Panc1 (cell line): Measurements from ENCODE around the gene PELI2. TPM values are rescaled to one million over a fixed set of nuclear protein-coding genes. Genes with fewer than 3 reads are reported as not detected.

Source experiments
- ATAC-seq: fragments of 200-7000 bp; cut with Tn5 transposase; 2 replicates; pipeline ENCODE4 v1.9.1; 2020; ENCODE audit warnings: mild to moderate bottlenecking, moderate library complexity
- BruUV-seq: library from RNA; stranded (reverse); fragments of 400-500 nt; replicated peaks from 2 replicates; lab custom pipeline; 2021; lab: Mats Ljungman, UMichigan
- CTCF ChIA-PET: fragments of 300-600 bp; sonication (Branson Sonifier 250); formaldehyde crosslinking; loops from one replicate; lab custom pipeline; 2022; ENCODE audit warnings: antibody characterized with exemption; lab: Charles Lee
- POLR2A ChIA-PET: fragments of 300-600 bp; sonication (Branson Sonifier 250); formaldehyde crosslinking; loops from one replicate; lab custom pipeline; 2022; ENCODE audit warnings: antibody characterized with exemption; lab: Charles Lee
- DNase-seq: peaks from one replicate; pipeline ENCODE4 v3.0.0-alpha.2; 2010; ENCODE audit warnings: low read depth, low spot score
- H3K27ac ChIP-seq: 2 replicates; pipeline ENCODE4 v1.5.1; 2011; ENCODE audit warnings: mild to moderate bottlenecking, low read length, inconsistent platforms
- H3K27me3 ChIP-seq: fragments of 200-500 bp; sonication (Bioruptor generic); 2 replicates; pipeline ENCODE4 v1.6.0; 2014; ENCODE audit warnings: low read length, inconsistent platforms; ENCODE audit not compliant: control insufficient read depth, insufficient read depth
- H3K36me3 ChIP-seq: fragments of 200-500 bp; sonication (Bioruptor generic); 2 replicates; pipeline ENCODE4 v1.5.1; 2014; ENCODE audit warnings: inconsistent platforms, mild to moderate bottlenecking, low read length, moderate library complexity; ENCODE audit not compliant: control insufficient read depth, insufficient read depth
- H3K4me1 ChIP-seq: 2 replicates; pipeline ENCODE4 v1.5.1; 2011; ENCODE audit warnings: inconsistent platforms, mild to moderate bottlenecking, low read length, moderate library complexity; ENCODE audit not compliant: control insufficient read depth, insufficient read depth
- H3K4me3 ChIP-seq, 2 experiments: 2 replicates each; pipeline ENCODE4 v1.5.1; 2011 to 2012; ENCODE audit warnings: low read depth in 2 of 2, low read length in 2 of 2, mild to moderate bottlenecking in 2 of 2, inconsistent platforms in 1 of 2, moderate library complexity in 1 of 2
- H3K9me3 ChIP-seq: fragments of 200-500 bp; sonication (Bioruptor generic); 2 replicates; pipeline ENCODE4 v1.5.1; 2014; ENCODE audit warnings: low read depth, mild to moderate bottlenecking, inconsistent platforms, low read length, moderate library complexity; ENCODE audit not compliant: control insufficient read depth, insufficient read depth
- CTCF ChIP-seq: fragments of 450-650 bp; IDR thresholded peaks from 2 replicates; pipeline ENCODE4 v1.5.1; 2017; ENCODE audit warnings: mild to moderate bottlenecking
- POLR2AphosphoS5 ChIP-seq: IDR thresholded peaks from 2 replicates; pipeline ENCODE4 v1.6.1; 2012; ENCODE audit warnings: mild to moderate bottlenecking, low read depth, low read length, moderate library complexity
- REST ChIP-seq, 2 experiments: IDR thresholded peaks; 2 replicates each; pipeline ENCODE4 v1.6.1; 2011 to 2012; ENCODE audit warnings: low read depth in 2 of 2, control low read depth in 1 of 2, low read length in 1 of 2, mild to moderate bottlenecking in 1 of 2, moderate library complexity in 1 of 2; ENCODE audit not compliant: insufficient read depth in 1 of 2
- SIN3A ChIP-seq: IDR thresholded peaks from 2 replicates; pipeline ENCODE4 v1.6.1; 2012; ENCODE audit warnings: low read depth, mild to moderate bottlenecking, low read length, moderate library complexity, borderline replicate concordance; ENCODE audit not compliant: insufficient read depth
- TCF7L2 ChIP-seq: IDR thresholded peaks from 2 replicates; pipeline ENCODE4 v1.6.1; 2011; ENCODE audit warnings: mild to moderate bottlenecking, low read depth, low read length, inconsistent platforms
- in situ Hi-C: cut with HindIII; loops from 2 replicates; pipeline ENCODE4 v1.10.0; 2016; ENCODE audit warnings: low sequenced_read_pairs, low pct_unique_long_range_greater_than_20kb
- intact Hi-C: fragments of 100-400 bp; cut with micrococcal nuclease; formaldehyde crosslinking; loops from one replicate; pipeline ENCODE4 v1.10.0; 2022; ENCODE audit not compliant: unreplicated experiment
- total RNA-seq: library from RNA; stranded (reverse); gene quantifications from one replicate; pipeline ENCODE4 v1.2.1, GENCODE V29; 2021; ENCODE audit not compliant: unreplicated experiment

Gene PELI2
- total RNA-seq, 1 experiment from 2014 or later: 0.28 TPM

- Histone ChIP-seq H3K27ac (no peak overlapping the region), H3K4me3 (no peak overlapping the region), H3K27me3 (no peaks in the 10 kb centered on the region), H3K9me3 (no peaks in the 10 kb centered on the region), H3K4me1 (no peaks in the 10 kb centered on the region), H3K36me3 (no peaks in the 10 kb centered on the region)
- BruUV-seq: no TSS peak
- DNase-seq (no peak), ATAC-seq (no peak)
- in situ Hi-C loops (no loop called here), intact Hi-C loops (no loop called here)
- no peak for TF ChIP-seq TCF7L2
- no peak for TF ChIP-seq REST (IDR thresholded peaks at IDR 0.05; ENCODE audit: insufficient read depth in 1 of 2, low read depth in 2 of 2, low read length in 1 of 2)
- TF ChIP-seq CTCF: no peak
- TF ChIP-seq SIN3A: no peak
- no peak for TF ChIP-seq POLR2AphosphoS5
- POLR2A ChIA-PET: no interaction called here
- CTCF ChIA-PET: no interaction called here
Observed at GRCh38 chr14:56290195-56290594, 172.0 kb downstream of the PELI2 start.

GRCh38 chr14:56292970-56293369 lies 174.8 kb downstream of the PELI2 start:
- TF ChIP-seq POLR2AphosphoS5 (no peak), SIN3A (no peak), TCF7L2 (no peak), REST (IDR thresholded peaks at IDR 0.05; ENCODE audit: insufficient read depth in 1 of 2, low read depth in 2 of 2, low read length in 1 of 2) (no peak), CTCF (no peak)
- POLR2A ChIA-PET: no interaction called here
- Histone ChIP-seq H3K4me1 (no peaks in the 10 kb centered on the region), H3K27ac (no peak overlapping the region), H3K9me3 (no peaks in the 10 kb centered on the region), H3K36me3 (no peaks in the 10 kb centered on the region), H3K27me3 (no peaks in the 10 kb centered on the region), H3K4me3 (no peak overlapping the region)
- intact Hi-C loops (no loop called here), in situ Hi-C loops (no loop called here)
- CTCF ChIA-PET: no interaction called here
- ATAC-seq (no peak), DNase-seq (no peak)
- BruUV-seq: no TSS peak
